Thymus (tissue), 11 donors: ENCODE measurements around the gene CCNO. TPM values are rescaled to one million over a fixed set of nuclear protein-coding genes. Genes with fewer than 3 reads are reported as not detected.

Experiments
- DNase-seq, 9 donors: peaks; one replicate each; pipeline ENCODE4 v3.0.0-alpha.2; 2013; ENCODE audit warnings: low spot score in 9 of 9, low read depth in 6 of 9, missing footprints in 1 of 9
- H3K27ac ChIP-seq, 2 donors: one replicate each; pipeline ENCODE4 v1.5.1; 2013; ENCODE audit warnings: control low read depth in 1 of 2, low read depth in 1 of 2, low read length in 1 of 2, mild to moderate bottlenecking in 1 of 2, moderate library complexity in 1 of 2
- H3K27me3 ChIP-seq, 2 donors: one replicate each; pipeline ENCODE4 v1.5.1; 2013; ENCODE audit warnings: low read length in 1 of 2; ENCODE audit not compliant: control insufficient read depth in 2 of 2, insufficient read depth in 1 of 2
- H3K36me3 ChIP-seq, 2 donors: one replicate each; pipeline ENCODE4 v1.5.1; 2013; ENCODE audit warnings: low read length in 1 of 2, mild to moderate bottlenecking in 1 of 2, moderate library complexity in 1 of 2; ENCODE audit not compliant: control insufficient read depth in 2 of 2, insufficient read depth in 2 of 2
- H3K4me1 ChIP-seq, 2 donors: one replicate each; pipeline ENCODE4 v1.5.1; 2013; ENCODE audit warnings: low read length in 2 of 2; ENCODE audit not compliant: control insufficient read depth in 2 of 2, insufficient read depth in 2 of 2
- H3K4me3 ChIP-seq, 2 donors: one replicate each; pipeline ENCODE4 v1.5.1; 2013; ENCODE audit warnings: low read length in 2 of 2, control low read depth in 1 of 2, mild to moderate bottlenecking in 1 of 2
- H3K9me3 ChIP-seq, 2 donors: one replicate each; pipeline ENCODE4 v1.5.1; 2013; ENCODE audit warnings: low read length in 1 of 2, mild to moderate bottlenecking in 1 of 2; ENCODE audit not compliant: control insufficient read depth in 2 of 2, insufficient read depth in 1 of 2
- WGBS: extraction: QIAGEN DNeasy Blood & Tissue Kit; methylation state at CpG from one replicate; pipeline ENCODE4 v1.1.7; 2013; 5-methylcytosine and 5-hydroxymethylcytosine counted together
- polyA plus RNA-seq: library from polyadenylated mRNA; stranded (reverse); fragments of 200-250 nt; gene quantifications from one replicate; pipeline ENCODE4 v1.2.3, GENCODE V29; 2013
- total RNA-seq: library from RNA; stranded (reverse); fragments of 120-200 nt; gene quantifications from one replicate; pipeline ENCODE4 v1.2.4, GENCODE V29; 2013
- donor health status: healthy.

CCNO gene
- total and polyA plus RNA-seq, 2 donors = 0.14 to 1.0 TPM

- peak in 3 of 9 donors; percentile 35 to 70 (median 68) for DNase-seq
Observed at GRCh38 chr5:55226027-55226933, 7.1 kb downstream of the CCNO start.

GRCh38 chr5:55225346-55225745 lies 8.1 kb downstream of the CCNO start:
- peaks cover 89 to 100% of the 10 kb centered on the region in 2 donors for H3K27me3 ChIP-seq
- H3K9me3 ChIP-seq = peaks cover 1 to 6% of the 10 kb centered on the region in 2 donors
- H3K36me3 ChIP-seq = no peaks in the 10 kb centered on the region
- H3K4me3 ChIP-seq = no peak overlapping the region
- H3K27ac ChIP-seq = no peak overlapping the region
- DNase-seq = no peak
- H3K4me1 ChIP-seq = peaks cover 13 to 40% of the 10 kb centered on the region in 2 donors

More at GRCh38 chr5:55226027-55226933, 7.1 kb downstream of the CCNO start:
- Histone ChIP-seq H3K4me1 (peaks cover 10 to 36% of the 10 kb centered on the region in 2 donors), H3K27me3 (peaks cover 89 to 100% of the 10 kb centered on the region in 2 donors), H3K36me3 (no peaks in the 10 kb centered on the region), H3K27ac (no peak overlapping the region), H3K4me3 (peak overlapping the region in 1 of 2 donors; percentile 46), H3K9me3 (peaks cover 1 to 4% of the 10 kb centered on the region in 2 donors)
- 4% methylated on average over 54 of the region's 54 CpGs for WGBS

- no peak overlapping the region for H3K4me3 ChIP-seq
- peaks cover 13 to 42% of the 10 kb centered on the region in 2 donors for H3K4me1 ChIP-seq
- no peak overlapping the region for H3K27ac ChIP-seq
- H3K9me3 ChIP-seq = peaks cover 1 to 8% of the 10 kb centered on the region in 2 donors
- H3K27me3 ChIP-seq = peaks cover 86 to 100% of the 10 kb centered on the region in 2 donors
- WGBS = 24% methylated on average over 7 of the region's 7 CpGs
- H3K36me3 ChIP-seq = no peaks in the 10 kb centered on the region
- no peak for DNase-seq
Observed at GRCh38 chr5:55223812-55224240, 9.6 kb downstream of the CCNO start.

GRCh38 chr5:55222985-55223811 lies 10.2 kb downstream of the CCNO start:
- no peaks in the 10 kb centered on the region for H3K36me3 ChIP-seq
- WGBS = 3% methylated on average over 61 of the region's 61 CpGs
- peak in 1 of 9 donors; percentile 33 for DNase-seq
- peaks cover 1 to 8% of the 10 kb centered on the region in 2 donors for H3K9me3 ChIP-seq
- H3K4me1 ChIP-seq = peaks cover 13 to 42% of the 10 kb centered on the region in 2 donors
- H3K27me3 ChIP-seq = peaks cover 80 to 100% of the 10 kb centered on the region in 2 donors
- H3K27ac ChIP-seq = no peak overlapping the region
- no peak overlapping the region for H3K4me3 ChIP-seq

GRCh38 chr5:55222092-55222984 lies 11.1 kb downstream of the CCNO start:
- H3K4me3 ChIP-seq = no peak overlapping the region
- H3K9me3 ChIP-seq = peaks cover 1 to 8% of the 10 kb centered on the region in 2 donors
- DNase-seq = no peak
- 19% methylated on average over 30 of the region's 30 CpGs for WGBS
- H3K36me3 ChIP-seq = no peaks in the 10 kb centered on the region
- peaks cover 73 to 100% of the 10 kb centered on the region in 2 donors for H3K27me3 ChIP-seq
- peaks cover 13 to 38% of the 10 kb centered on the region in 2 donors for H3K4me1 ChIP-seq
- H3K27ac ChIP-seq = no peak overlapping the region

GRCh38 chr5:55220433-55221185 lies 12.8 kb downstream of the CCNO start:
- Histone ChIP-seq H3K9me3 (peaks cover 1 to 8% of the 10 kb centered on the region in 2 donors), H3K4me3 (peak overlapping the region; percentile 18 to 28), H3K36me3 (no peaks in the 10 kb centered on the region), H3K27ac (no peak overlapping the region), H3K4me1 (peaks cover 3 to 24% of the 10 kb centered on the region in 2 donors), H3K27me3 (peaks cover 59 to 89% of the 10 kb centered on the region in 2 donors)
- WGBS = 5% methylated on average over 62 of the region's 62 CpGs
- DNase-seq = peak in 1 of 9 donors; percentile 35

- WGBS = 94% methylated on average over 3 of the region's 3 CpGs
- H3K36me3 ChIP-seq = no peaks in the 10 kb centered on the region
- peaks cover 1 to 8% of the 10 kb centered on the region in 2 donors for H3K9me3 ChIP-seq
- no peak for DNase-seq
- H3K27ac ChIP-seq = no peak overlapping the region
- H3K4me1 ChIP-seq = peaks cover 3 to 24% of the 10 kb centered on the region in 2 donors
- H3K27me3 ChIP-seq = peaks cover 51 to 80% of the 10 kb centered on the region in 2 donors
- no peak overlapping the region for H3K4me3 ChIP-seq
Observed at GRCh38 chr5:55219770-55220169, 13.6 kb downstream of the CCNO start.

GRCh38 chr5:55218967-55219366 lies 14.4 kb downstream of the CCNO start:
- Histone ChIP-seq H3K27me3 (peaks cover 43 to 75% of the 10 kb centered on the region in 2 donors), H3K9me3 (peaks cover 1 to 8% of the 10 kb centered on the region in 2 donors), H3K36me3 (no peaks in the 10 kb centered on the region), H3K27ac (no peak overlapping the region), H3K4me3 (no peak overlapping the region), H3K4me1 (peaks cover 3 to 24% of the 10 kb centered on the region in 2 donors)
- no peak for DNase-seq
- WGBS = 58% methylated on average over 4 of the region's 4 CpGs
